Neuron (in vitro differentiated cells): Measurements from ENCODE around the gene FLT1.

Experiments
- H2AFZ ChIP-seq: one replicate; pipeline ENCODE4 v1.6.1; 2013; ENCODE audit warnings: low read depth, mild to moderate bottlenecking, inconsistent platforms, low read length, moderate library complexity
- H3K27me3 ChIP-seq: one replicate; pipeline ENCODE4 v1.6.1; 2013; ENCODE audit warnings: low read length; ENCODE audit not compliant: insufficient read depth
- H3K36me3 ChIP-seq: one replicate; pipeline ENCODE4 v1.6.1; 2013; ENCODE audit warnings: low read length; ENCODE audit not compliant: insufficient read depth
- H3K4me1 ChIP-seq: one replicate; pipeline ENCODE4 v1.6.1; 2013; ENCODE audit warnings: low read length; ENCODE audit not compliant: insufficient read depth
- H3K4me3 ChIP-seq: 2 replicates; pipeline ENCODE4 v1.5.1; 2013; ENCODE audit warnings: mild to moderate bottlenecking, low read length, moderate library complexity
- H3K9me3 ChIP-seq: one replicate; pipeline ENCODE4 v1.6.1; 2013; ENCODE audit warnings: low read length

FLT1 gene

GRCh38 chr13:28438067-28438466, 56.9 kb downstream of the FLT1 start:
- Histone ChIP-seq H3K27me3 (no peaks in the 10 kb centered on the region), H2AFZ (no peak overlapping the region), H3K9me3 (no peaks in the 10 kb centered on the region), H3K4me1 (peaks cover 7% of the 10 kb centered on the region), H3K36me3 (no peaks in the 10 kb centered on the region), H3K4me3 (no peak overlapping the region)

- H3K4me3 ChIP-seq, result no peak overlapping the region
- no peaks in the 10 kb centered on the region for H3K27me3 ChIP-seq
- peaks cover 7% of the 10 kb centered on the region for H3K4me1 ChIP-seq
- no peaks in the 10 kb centered on the region for H3K9me3 ChIP-seq
- no peaks in the 10 kb centered on the region for H3K36me3 ChIP-seq
- H2AFZ ChIP-seq, result no peak overlapping the region
Measured at GRCh38 chr13:28435917-28436316, 59.0 kb downstream of the FLT1 start.

GRCh38 chr13:28434926-28435325, 60.0 kb downstream of the FLT1 start:
- no peaks in the 10 kb centered on the region for H3K27me3 ChIP-seq

GRCh38 chr13:28432816-28433560, 61.9 kb downstream of the FLT1 start:
- Histone ChIP-seq H3K4me3 (no peak overlapping the region), H3K27me3 (no peaks in the 10 kb centered on the region), H2AFZ (no peak overlapping the region), H3K9me3 (no peaks in the 10 kb centered on the region), H3K36me3 (no peaks in the 10 kb centered on the region), H3K4me1 (no peaks in the 10 kb centered on the region)

More at GRCh38 chr13:28434926-28435325, 60.0 kb downstream of the FLT1 start:
- peaks cover 7% of the 10 kb centered on the region for H3K4me1 ChIP-seq
- H3K36me3 ChIP-seq, result no peaks in the 10 kb centered on the region
- no peak overlapping the region for H2AFZ ChIP-seq
- H3K4me3 ChIP-seq, result no peak overlapping the region
- H3K9me3 ChIP-seq, result no peaks in the 10 kb centered on the region

- no peak overlapping the region for H3K4me3 ChIP-seq
- H3K9me3 ChIP-seq, result no peaks in the 10 kb centered on the region
- no peak overlapping the region for H2AFZ ChIP-seq
- no peaks in the 10 kb centered on the region for H3K4me1 ChIP-seq
- H3K36me3 ChIP-seq, result no peaks in the 10 kb centered on the region
- no peaks in the 10 kb centered on the region for H3K27me3 ChIP-seq
Measured at GRCh38 chr13:28429685-28430290, 65.1 kb downstream of the FLT1 start.

- H3K4me3 ChIP-seq, result no peak overlapping the region
- no peaks in the 10 kb centered on the region for H3K36me3 ChIP-seq
- no peaks in the 10 kb centered on the region for H3K27me3 ChIP-seq
- H3K9me3 ChIP-seq, result no peaks in the 10 kb centered on the region
- no peak overlapping the region for H2AFZ ChIP-seq
- no peaks in the 10 kb centered on the region for H3K4me1 ChIP-seq
Measured at GRCh38 chr13:28429096-28429495, 65.8 kb downstream of the FLT1 start.

GRCh38 chr13:28426381-28426780, 68.5 kb downstream of the FLT1 start:
- Histone ChIP-seq H2AFZ (no peak overlapping the region), H3K36me3 (no peaks in the 10 kb centered on the region), H3K4me1 (no peaks in the 10 kb centered on the region), H3K4me3 (no peak overlapping the region), H3K9me3 (no peaks in the 10 kb centered on the region), H3K27me3 (no peaks in the 10 kb centered on the region)

- Histone ChIP-seq H2AFZ (no peak overlapping the region), H3K4me3 (no peak overlapping the region), H3K36me3 (no peaks in the 10 kb centered on the region), H3K9me3 (no peaks in the 10 kb centered on the region), H3K27me3 (no peaks in the 10 kb centered on the region), H3K4me1 (no peaks in the 10 kb centered on the region)
Measured at GRCh38 chr13:28425793-28426192, 69.1 kb downstream of the FLT1 start.

GRCh38 chr13:28424541-28424940, 70.4 kb downstream of the FLT1 start:
- no peaks in the 10 kb centered on the region for H3K4me1 ChIP-seq
- H2AFZ ChIP-seq, result no peak overlapping the region
- H3K9me3 ChIP-seq, result no peaks in the 10 kb centered on the region
- H3K4me3 ChIP-seq, result no peak overlapping the region
- H3K27me3 ChIP-seq, result no peaks in the 10 kb centered on the region
- no peaks in the 10 kb centered on the region for H3K36me3 ChIP-seq

- Histone ChIP-seq H3K27me3 (no peaks in the 10 kb centered on the region), H2AFZ (no peak overlapping the region), H3K4me1 (no peaks in the 10 kb centered on the region), H3K9me3 (no peaks in the 10 kb centered on the region), H3K36me3 (no peaks in the 10 kb centered on the region), H3K4me3 (no peak overlapping the region)
Measured at GRCh38 chr13:28423010-28423409, 71.9 kb downstream of the FLT1 start.

GRCh38 chr13:28421676-28422410, 73.1 kb downstream of the FLT1 start:
- H2AFZ ChIP-seq, result no peak overlapping the region
- no peaks in the 10 kb centered on the region for H3K36me3 ChIP-seq
- H3K9me3 ChIP-seq, result no peaks in the 10 kb centered on the region
- no peaks in the 10 kb centered on the region for H3K4me1 ChIP-seq
- no peaks in the 10 kb centered on the region for H3K27me3 ChIP-seq
- no peak overlapping the region for H3K4me3 ChIP-seq

- Histone ChIP-seq H2AFZ (no peak overlapping the region), H3K27me3 (no peaks in the 10 kb centered on the region), H3K4me3 (no peak overlapping the region), H3K4me1 (no peaks in the 10 kb centered on the region), H3K36me3 (no peaks in the 10 kb centered on the region), H3K9me3 (no peaks in the 10 kb centered on the region)
Measured at GRCh38 chr13:28420704-28421103, 74.2 kb downstream of the FLT1 start.

- H3K36me3 ChIP-seq, result no peaks in the 10 kb centered on the region
- no peaks in the 10 kb centered on the region for H3K9me3 ChIP-seq
- no peak overlapping the region for H2AFZ ChIP-seq
- H3K4me3 ChIP-seq, result no peak overlapping the region
- H3K4me1 ChIP-seq, result no peaks in the 10 kb centered on the region
- no peaks in the 10 kb centered on the region for H3K27me3 ChIP-seq
Measured at GRCh38 chr13:28415994-28416421, 78.9 kb downstream of the FLT1 start.
